ENCODE measurements around the gene OTUD4.
A peak's percentile ranks its signal among the peaks of the same experiment; 100 is the strongest.
"Not testable (repeated sequence)": the region's sequence is repeated elsewhere in the genome, so short reads cannot be mapped to it uniquely, and the experiment has no call there.

OTUD4 gene, protein sequence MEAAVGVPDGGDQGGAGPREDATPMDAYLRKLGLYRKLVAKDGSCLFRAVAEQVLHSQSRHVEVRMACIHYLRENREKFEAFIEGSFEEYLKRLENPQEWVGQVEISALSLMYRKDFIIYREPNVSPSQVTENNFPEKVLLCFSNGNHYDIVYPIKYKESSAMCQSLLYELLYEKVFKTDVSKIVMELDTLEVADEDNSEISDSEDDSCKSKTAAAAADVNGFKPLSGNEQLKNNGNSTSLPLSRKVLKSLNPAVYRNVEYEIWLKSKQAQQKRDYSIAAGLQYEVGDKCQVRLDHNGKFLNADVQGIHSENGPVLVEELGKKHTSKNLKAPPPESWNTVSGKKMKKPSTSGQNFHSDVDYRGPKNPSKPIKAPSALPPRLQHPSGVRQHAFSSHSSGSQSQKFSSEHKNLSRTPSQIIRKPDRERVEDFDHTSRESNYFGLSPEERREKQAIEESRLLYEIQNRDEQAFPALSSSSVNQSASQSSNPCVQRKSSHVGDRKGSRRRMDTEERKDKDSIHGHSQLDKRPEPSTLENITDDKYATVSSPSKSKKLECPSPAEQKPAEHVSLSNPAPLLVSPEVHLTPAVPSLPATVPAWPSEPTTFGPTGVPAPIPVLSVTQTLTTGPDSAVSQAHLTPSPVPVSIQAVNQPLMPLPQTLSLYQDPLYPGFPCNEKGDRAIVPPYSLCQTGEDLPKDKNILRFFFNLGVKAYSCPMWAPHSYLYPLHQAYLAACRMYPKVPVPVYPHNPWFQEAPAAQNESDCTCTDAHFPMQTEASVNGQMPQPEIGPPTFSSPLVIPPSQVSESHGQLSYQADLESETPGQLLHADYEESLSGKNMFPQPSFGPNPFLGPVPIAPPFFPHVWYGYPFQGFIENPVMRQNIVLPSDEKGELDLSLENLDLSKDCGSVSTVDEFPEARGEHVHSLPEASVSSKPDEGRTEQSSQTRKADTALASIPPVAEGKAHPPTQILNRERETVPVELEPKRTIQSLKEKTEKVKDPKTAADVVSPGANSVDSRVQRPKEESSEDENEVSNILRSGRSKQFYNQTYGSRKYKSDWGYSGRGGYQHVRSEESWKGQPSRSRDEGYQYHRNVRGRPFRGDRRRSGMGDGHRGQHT

GRCh38 chr4:145180298-145181090 lies at the start of gene OTUD4:
OTUD4 (minus strand) TSS chr4:145180589; CDS start chr4:145179973, 616 bp downstream.
- Mint-ChIP-seq H3K27ac (peak within 1 kb of the TSS; percentile 96), H3K9me3 (no peaks in the 10 kb centered on the region), H3K27me3 (no peaks in the 10 kb centered on the region), H3K4me3 (peak within 1 kb of the TSS; percentile 95), H3K4me1 (peaks cover 29% of the 10 kb centered on the region), H3K36me3 (peaks cover 6% of the 10 kb centered on the region)

- H3K36me3 Mint-ChIP-seq, H3K4me1 Mint-ChIP-seq, H3K27ac Mint-ChIP-seq, H3K27me3 Mint-ChIP-seq, H3K9me3 Mint-ChIP-seq, H3K4me3 Mint-ChIP-seq: not testable (repeated sequence)
These were observed 42.8 kb upstream of the OTUD4 start for GRCh38 chr4:145223228-145223627.

DNA sequence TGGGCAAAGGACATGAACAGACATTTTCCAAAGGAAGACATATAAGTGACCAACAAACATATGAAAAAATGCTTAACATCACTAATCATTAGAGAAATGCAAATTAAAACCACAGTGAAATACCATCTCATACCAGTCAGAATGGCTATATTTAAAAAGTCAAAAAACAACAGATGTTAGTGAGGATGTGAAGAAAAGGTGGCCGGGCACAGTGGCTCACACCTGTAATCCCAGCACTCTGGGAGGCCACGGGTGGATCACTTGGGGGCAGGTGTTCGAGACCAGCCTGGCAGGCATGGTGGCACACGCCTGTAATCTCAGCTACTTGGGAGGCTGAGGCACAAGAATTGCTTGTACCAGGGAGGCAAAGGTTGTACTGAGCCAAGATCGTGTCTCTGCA lies 41.1 kb upstream of the OTUD4 start:
- not testable (repeated sequence) for H3K27ac Mint-ChIP-seq, H3K27me3 Mint-ChIP-seq, H3K4me1 Mint-ChIP-seq, H3K36me3 Mint-ChIP-seq, H3K4me3 Mint-ChIP-seq, H3K9me3 Mint-ChIP-seq

GRCh38 chr4:145219090-145219489 lies 38.7 kb upstream of the OTUD4 start:
- Mint-ChIP-seq H3K27me3 (peaks cover 2% of the 10 kb centered on the region), H3K36me3 (no peaks in the 10 kb centered on the region), H3K27ac (no peak overlapping the region), H3K4me3 (no peak overlapping the region), H3K9me3 (no peaks in the 10 kb centered on the region), H3K4me1 (no peaks in the 10 kb centered on the region)

- Mint-ChIP-seq H3K27me3 (no peaks in the 10 kb centered on the region), H3K4me1 (no peaks in the 10 kb centered on the region), H3K9me3 (no peaks in the 10 kb centered on the region)
These were observed 37.9 kb upstream of the OTUD4 start for GRCh38 chr4:145218251-145218650.

GRCh38 chr4:145217349-145217748 lies 37.0 kb upstream of the OTUD4 start:
- no peak overlapping the region for H3K27ac Mint-ChIP-seq
- H3K36me3 Mint-ChIP-seq = no peaks in the 10 kb centered on the region
- H3K4me3 Mint-ChIP-seq = no peak overlapping the region
- H3K27me3 Mint-ChIP-seq = no peaks in the 10 kb centered on the region
- no peaks in the 10 kb centered on the region for H3K9me3 Mint-ChIP-seq
- no peaks in the 10 kb centered on the region for H3K4me1 Mint-ChIP-seq

More at GRCh38 chr4:145218251-145218650, 37.9 kb upstream of the OTUD4 start:
- H3K4me3 Mint-ChIP-seq = no peak overlapping the region
- no peaks in the 10 kb centered on the region for H3K36me3 Mint-ChIP-seq
- no peak overlapping the region for H3K27ac Mint-ChIP-seq

DNA sequence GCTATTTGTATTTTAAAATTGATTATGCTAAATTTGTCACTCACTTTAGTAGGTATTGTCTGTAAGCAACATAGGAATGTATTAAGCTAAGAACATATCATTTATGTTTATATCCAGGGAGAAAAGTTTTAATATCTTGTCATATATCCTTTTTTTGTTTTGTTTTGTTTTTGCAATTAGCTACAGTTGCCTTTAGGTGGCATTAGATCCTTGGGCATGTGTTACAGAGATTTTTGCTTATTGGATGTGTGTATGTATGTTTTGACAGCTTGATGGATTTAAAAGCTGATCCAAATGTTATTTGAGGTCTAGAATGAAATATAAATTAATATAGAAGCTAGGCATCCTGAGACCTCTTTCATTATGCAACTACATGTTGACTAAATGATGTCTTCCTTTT lies 36.1 kb upstream of the OTUD4 start:
- no peak overlapping the region for H3K27ac Mint-ChIP-seq
- H3K4me1 Mint-ChIP-seq = no peaks in the 10 kb centered on the region
- no peaks in the 10 kb centered on the region for H3K36me3 Mint-ChIP-seq
- H3K27me3 Mint-ChIP-seq = no peaks in the 10 kb centered on the region
- no peaks in the 10 kb centered on the region for H3K9me3 Mint-ChIP-seq
- H3K4me3 Mint-ChIP-seq = no peak overlapping the region

GRCh38 chr4:145213245-145213644 lies 32.9 kb upstream of the OTUD4 start:
- Mint-ChIP-seq H3K4me1 (no peaks in the 10 kb centered on the region), H3K27ac (no peak overlapping the region)

DNA sequence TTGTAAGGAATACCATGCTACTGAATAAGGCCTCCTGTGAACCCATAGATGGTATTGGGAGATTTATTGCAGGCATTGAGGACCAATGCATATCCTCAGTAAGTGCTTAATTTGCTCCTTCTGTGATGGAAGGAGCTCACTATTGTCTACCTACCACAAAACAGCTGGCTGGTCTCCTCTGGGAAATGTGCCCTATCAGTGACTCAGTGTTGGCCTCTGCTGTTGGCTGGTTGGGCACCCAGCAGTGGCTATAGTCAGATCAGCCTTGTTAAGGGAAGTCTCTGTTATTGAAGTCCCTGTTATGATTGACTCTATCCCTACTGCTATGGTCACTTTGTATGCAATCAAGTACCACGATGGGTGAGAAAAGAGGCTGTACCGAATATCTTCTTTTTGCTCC lies 27.5 kb upstream of the OTUD4 start:
- no peaks in the 10 kb centered on the region for H3K4me1 Mint-ChIP-seq
- no peak overlapping the region for H3K27ac Mint-ChIP-seq
- no peaks in the 10 kb centered on the region for H3K9me3 Mint-ChIP-seq
- H3K4me3 Mint-ChIP-seq = no peak overlapping the region
- peaks cover 1% of the 10 kb centered on the region for H3K27me3 Mint-ChIP-seq
- no peaks in the 10 kb centered on the region for H3K36me3 Mint-ChIP-seq

More at GRCh38 chr4:145213245-145213644, 32.9 kb upstream of the OTUD4 start:
- Mint-ChIP-seq H3K27me3 (no peaks in the 10 kb centered on the region), H3K9me3 (no peaks in the 10 kb centered on the region), H3K36me3 (no peaks in the 10 kb centered on the region), H3K4me3 (no peak overlapping the region)

- no peak overlapping the region for H3K27ac Mint-ChIP-seq
- H3K4me3 Mint-ChIP-seq = no peak overlapping the region
- no peaks in the 10 kb centered on the region for H3K36me3 Mint-ChIP-seq
- H3K9me3 Mint-ChIP-seq = no peaks in the 10 kb centered on the region
- peaks cover 4% of the 10 kb centered on the region for H3K27me3 Mint-ChIP-seq
- H3K4me1 Mint-ChIP-seq = no peaks in the 10 kb centered on the region
These were observed 23.0 kb upstream of the OTUD4 start for GRCh38 chr4:145203410-145203809.

DNA sequence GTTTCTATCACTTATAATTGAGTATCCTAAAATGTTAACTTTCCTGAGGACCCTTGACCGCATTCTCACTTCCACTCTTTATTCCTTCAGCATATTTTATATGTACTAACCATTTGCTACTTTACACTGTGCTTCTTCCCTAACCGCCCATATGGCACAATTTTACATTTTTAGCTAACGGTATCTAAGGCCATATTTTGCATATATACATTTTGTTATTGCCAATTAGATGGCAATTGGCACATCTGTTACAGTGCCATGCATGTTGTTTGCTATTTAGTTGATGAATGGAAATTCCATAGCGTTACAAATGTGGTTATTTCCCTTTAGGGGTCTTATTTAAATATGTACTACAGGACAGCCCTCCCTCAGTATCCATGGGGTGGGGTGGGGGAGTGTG lies 20.0 kb upstream of the OTUD4 start:
- no peak overlapping the region for H3K27ac Mint-ChIP-seq
- H3K36me3 Mint-ChIP-seq = no peaks in the 10 kb centered on the region
- H3K4me3 Mint-ChIP-seq = no peak overlapping the region
- no peaks in the 10 kb centered on the region for H3K9me3 Mint-ChIP-seq
- peaks cover 7% of the 10 kb centered on the region for H3K27me3 Mint-ChIP-seq
- no peaks in the 10 kb centered on the region for H3K4me1 Mint-ChIP-seq

GRCh38 chr4:145199051-145199716 lies 18.8 kb upstream of the OTUD4 start:
- H3K9me3 Mint-ChIP-seq = no peaks in the 10 kb centered on the region
- no peaks in the 10 kb centered on the region for H3K36me3 Mint-ChIP-seq
- no peak overlapping the region for H3K27ac Mint-ChIP-seq
- H3K4me3 Mint-ChIP-seq = no peak overlapping the region
- peaks cover 6% of the 10 kb centered on the region for H3K27me3 Mint-ChIP-seq
- H3K4me1 Mint-ChIP-seq = no peaks in the 10 kb centered on the region

DNA sequence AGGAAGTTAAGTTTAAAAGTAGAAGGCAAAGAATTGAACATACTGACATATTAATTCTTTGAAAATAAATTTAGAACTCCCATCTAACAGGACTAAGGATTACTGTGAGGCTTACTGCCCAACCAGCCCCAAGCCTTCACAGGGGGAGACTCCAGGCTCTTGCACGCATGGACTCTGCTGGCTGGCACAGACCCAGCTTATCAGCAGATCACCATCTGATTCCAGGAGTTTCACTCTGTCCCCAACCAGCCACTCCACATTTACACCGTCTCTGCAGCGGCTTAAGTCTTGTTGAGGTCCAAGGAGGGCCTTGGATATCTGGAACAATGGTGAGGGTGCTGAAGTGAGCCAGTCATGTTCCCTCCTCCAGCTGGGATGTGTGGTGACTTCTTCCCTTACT lies 16.4 kb upstream of the OTUD4 start:
- Mint-ChIP-seq H3K27me3 (peaks cover 5% of the 10 kb centered on the region), H3K9me3 (no peaks in the 10 kb centered on the region), H3K4me3 (no peak overlapping the region), H3K4me1 (no peaks in the 10 kb centered on the region), H3K27ac (no peak overlapping the region), H3K36me3 (no peaks in the 10 kb centered on the region)

DNA sequence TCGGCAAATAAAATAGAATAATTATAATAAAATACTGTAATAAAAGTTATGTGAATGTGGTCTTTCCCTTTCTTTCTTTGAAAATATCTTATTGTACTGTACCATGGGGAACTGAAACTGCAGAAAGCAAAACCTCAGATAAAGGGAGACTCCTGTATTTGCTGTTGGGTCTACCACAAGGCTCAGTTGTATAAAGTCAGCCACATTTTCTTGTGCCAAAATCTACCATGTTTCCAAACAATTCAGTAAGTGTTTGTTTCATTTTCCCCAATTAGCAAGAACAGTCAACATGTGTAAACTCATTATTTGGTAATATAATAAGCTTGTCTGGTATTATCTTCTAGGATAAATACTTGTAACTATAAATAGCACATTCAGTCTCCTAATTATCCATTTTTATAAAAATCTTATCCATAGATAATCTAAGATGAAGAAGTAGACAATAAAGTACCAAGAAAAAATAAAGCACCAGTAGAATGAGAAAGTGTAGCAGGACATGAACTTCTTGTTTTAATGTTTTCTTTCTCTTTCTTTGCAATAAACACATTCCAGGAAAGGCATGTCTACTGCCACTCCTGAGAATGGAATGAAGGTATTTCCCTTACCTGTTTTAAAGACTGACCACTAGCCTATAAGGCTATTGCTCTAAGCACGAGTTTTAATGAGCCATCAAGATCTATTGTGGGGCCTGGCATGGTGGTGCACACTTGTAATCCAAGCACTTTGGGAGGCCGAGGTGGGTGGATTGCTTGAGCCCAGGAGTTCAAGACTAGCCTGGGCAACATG lies 15.0 kb upstream of the OTUD4 start:
- no peaks in the 10 kb centered on the region for H3K36me3 Mint-ChIP-seq
- H3K4me3 Mint-ChIP-seq = no peak overlapping the region
- no peak overlapping the region for H3K27ac Mint-ChIP-seq

More for the DNA sequence above, 15.0 kb upstream of the OTUD4 start:
- Mint-ChIP-seq H3K4me1 (no peaks in the 10 kb centered on the region), H3K9me3 (no peaks in the 10 kb centered on the region), H3K27me3 (peaks cover 5% of the 10 kb centered on the region)

Measured in activated naive CD4-positive, alpha-beta T cell treated with anti-CD3 and anti-CD28 coated beads, Interleukin-2, amount 50 U/mL, for 24 hours (primary cell).